ENCODE data around the gene TBX1. TPM values are rescaled to one million over a fixed set of nuclear protein-coding genes. Genes with fewer than 3 reads are reported as not detected.

Gene TBX1
- total and polyA plus RNA-seq, 2 experiments from 2014 or later: 0.07 TPM; not detected in 1

- no peaks in the 10 kb centered on the region for H3K9me2 ChIP-seq (replicated peaks; ENCODE audit: insufficient read depth)
- H3K36me3 ChIP-seq (replicated peaks; ENCODE audit: insufficient read depth, low read depth): no peaks in the 10 kb centered on the region
- no peak overlapping the region for H3K4me3 ChIP-seq
- peak overlapping the region; percentile 73 for H3K4me2 ChIP-seq
- no peaks in the 10 kb centered on the region for H3K79me2 ChIP-seq
- no peaks in the 10 kb centered on the region for H3K9me3 ChIP-seq (ENCODE audit: low read depth)
- peaks cover 97% of the 10 kb centered on the region for H3K27me3 ChIP-seq
- no peak overlapping the region for H2AFZ ChIP-seq
- TF ChIP-seq EZH2phosphoT487 (IDR thresholded peaks at IDR 0.05; ENCODE audit: low read depth, severe bottlenecking, unreplicated experiment) (no peak), EZH2 (IDR thresholded peaks at IDR 0.05; ENCODE audit: borderline replicate concordance) (peak; percentile 20)
- DNase-seq (ENCODE audit: low spot score): no peak
- H4K20me1 ChIP-seq (ENCODE audit: insufficient read depth, poor library complexity, severe bottlenecking): no peaks in the 10 kb centered on the region
- H3K4me1 ChIP-seq (ENCODE audit: insufficient read depth): no peaks in the 10 kb centered on the region
- 32% methylated on average over 29 of the region's 35 CpGs for WGBS (ENCODE audit: low lambda C conversion rate, missing lambda C conversion rate)
- no peak overlapping the region for H3K27ac ChIP-seq
These were observed 7.1 kb downstream of the TBX1 start for GRCh38 chr22:19767427-19768341.

- no peaks in the 10 kb centered on the region for H3K4me1 ChIP-seq (ENCODE audit: insufficient read depth)
- H3K9me3 ChIP-seq (ENCODE audit: low read depth): no peaks in the 10 kb centered on the region
- peaks cover 96% of the 10 kb centered on the region for H3K27me3 ChIP-seq
These were observed 8.8 kb downstream of the TBX1 start for GRCh38 chr22:19769393-19769715.

GRCh38 chr22:19770349-19771220 is 10.0 kb downstream of the TBX1 start:
- TF ChIP-seq EZH2phosphoT487 (IDR thresholded peaks at IDR 0.05; ENCODE audit: low read depth, severe bottlenecking, unreplicated experiment) (no peak), EZH2 (IDR thresholded peaks at IDR 0.05; ENCODE audit: borderline replicate concordance) (no peak), CTCF (IDR thresholded peaks at IDR 0.05; ENCODE audit: poor library complexity) (no peak)
- no peak for DNase-seq (ENCODE audit: low spot score)
- Histone ChIP-seq H3K27ac (no peak overlapping the region), H3K27me3 (peaks cover 94% of the 10 kb centered on the region), H2AFZ (no peak overlapping the region), H3K36me3 (replicated peaks; ENCODE audit: insufficient read depth, low read depth) (no peaks in the 10 kb centered on the region), H3K4me2 (no peak overlapping the region), H4K20me1 (ENCODE audit: insufficient read depth, poor library complexity, severe bottlenecking) (no peaks in the 10 kb centered on the region), H3K9me3 (ENCODE audit: low read depth) (no peaks in the 10 kb centered on the region), H3K9me2 (replicated peaks; ENCODE audit: insufficient read depth) (no peaks in the 10 kb centered on the region), H3K79me2 (no peaks in the 10 kb centered on the region), H3K4me3 (no peak overlapping the region), H3K4me1 (ENCODE audit: insufficient read depth) (no peaks in the 10 kb centered on the region)
- 89% methylated on average over 25 of the region's 25 CpGs for WGBS (ENCODE audit: low lambda C conversion rate, missing lambda C conversion rate)

More at GRCh38 chr22:19769393-19769715, 8.8 kb downstream of the TBX1 start:
- Histone ChIP-seq H4K20me1 (ENCODE audit: insufficient read depth, poor library complexity, severe bottlenecking) (no peaks in the 10 kb centered on the region), H2AFZ (no peak overlapping the region), H3K36me3 (replicated peaks; ENCODE audit: insufficient read depth, low read depth) (no peaks in the 10 kb centered on the region), H3K9me2 (replicated peaks; ENCODE audit: insufficient read depth) (no peaks in the 10 kb centered on the region), H3K79me2 (no peaks in the 10 kb centered on the region), H3K4me3 (no peak overlapping the region), H3K27ac (no peak overlapping the region), H3K4me2 (no peak overlapping the region)
- 96% methylated on average over 12 of the region's 12 CpGs for WGBS (ENCODE audit: low lambda C conversion rate, missing lambda C conversion rate)
- DNase-seq (ENCODE audit: low spot score): no peak
- TF ChIP-seq EZH2 (IDR thresholded peaks at IDR 0.05; ENCODE audit: borderline replicate concordance): no peak
- no peak for TF ChIP-seq EZH2phosphoT487 (IDR thresholded peaks at IDR 0.05; ENCODE audit: low read depth, severe bottlenecking, unreplicated experiment)
- TF ChIP-seq CTCF (IDR thresholded peaks at IDR 0.05; ENCODE audit: poor library complexity): no peak

- TF ChIP-seq EZH2phosphoT487 (IDR thresholded peaks at IDR 0.05; ENCODE audit: low read depth, severe bottlenecking, unreplicated experiment) (no peak), CTCF (IDR thresholded peaks at IDR 0.05; ENCODE audit: poor library complexity) (no peak)
- no peak overlapping the region for H3K27ac ChIP-seq
- no peaks in the 10 kb centered on the region for H4K20me1 ChIP-seq (ENCODE audit: insufficient read depth, poor library complexity, severe bottlenecking)
- DNase-seq (ENCODE audit: low spot score): no peak
- no peaks in the 10 kb centered on the region for H3K9me3 ChIP-seq (ENCODE audit: low read depth)
- H3K4me1 ChIP-seq (ENCODE audit: insufficient read depth): no peaks in the 10 kb centered on the region
- no peak overlapping the region for H3K4me2 ChIP-seq
- H3K36me3 ChIP-seq (replicated peaks; ENCODE audit: insufficient read depth, low read depth): no peaks in the 10 kb centered on the region
- H3K4me3 ChIP-seq: no peak overlapping the region
- H3K27me3 ChIP-seq: peaks cover 79% of the 10 kb centered on the region
- no peaks in the 10 kb centered on the region for H3K79me2 ChIP-seq
- H2AFZ ChIP-seq: no peak overlapping the region
- WGBS (ENCODE audit: low lambda C conversion rate, missing lambda C conversion rate): 84% methylated on average over 4 of the region's 4 CpGs
- H3K9me2 ChIP-seq (replicated peaks; ENCODE audit: insufficient read depth): no peaks in the 10 kb centered on the region
These were observed 11.8 kb downstream of the TBX1 start for GRCh38 chr22:19772422-19772672.

All from hepatocyte (in vitro differentiated cells).